AG04449 (cell line): ENCODE measurements around the gene YBX2.

Experiments
- CTCF ChIA-PET: fragments of 350-600 bp; formaldehyde crosslinking; extraction: SDS; loops from one replicate; lab custom pipeline; 2021; ENCODE audit warnings: antibody characterized with exemption; lab: Yijun Ruan, JAX
- POLR2A ChIA-PET: fragments of 400-600, 350-600 bp; formaldehyde crosslinking; extraction: SDS; loops from one replicate; lab custom pipeline; 2020; ENCODE audit warnings: antibody characterized with exemption, inconsistent platforms; lab: Yijun Ruan, JAX
- DNase-seq: peaks from one replicate; pipeline ENCODE4 v3.0.0-alpha.2; 2010; ENCODE audit warnings: low read depth, low spot score
- H3K4me3 ChIP-seq: 2 replicates; pipeline ENCODE4 v1.5.1; 2011; ENCODE audit warnings: low read depth, mild to moderate bottlenecking, control low read depth, low read length
- TF ChIP-seq, protein P1 (sequence below): IDR thresholded peaks from one replicate; pipeline ENCODE4 v1.5.1; 2011; ENCODE audit warnings: mild to moderate bottlenecking, moderate library complexity, low read length, control low read depth, inconsistent platforms; ENCODE audit not compliant: insufficient read depth; ENCODE audit errors: missing control alignments

YBX2 gene

GRCh38 chr17:7306911-7307685 is 12.7 kb upstream of the YBX2 start, which contains the start of gene EIF5A:
TSS of gene EIF5A (plus strand) at chr17:7307628. CDS start at chr17:7309636, 2,008 bp downstream.
- H3K4me3 ChIP-seq = peak within 1 kb of the TSS; percentile 92
- CTCF ChIA-PET = interaction anchor here (2.3 to 11.7 kb wide), 2 partner anchors 11 to 23 kb away, joined by 15 to 255 read pairs; partner anchors contain the start of gene SLC2A4
- peak; percentile 99 for DNase-seq
- POLR2A ChIA-PET = no interaction called here
- TF ChIP-seq, protein P1, sequence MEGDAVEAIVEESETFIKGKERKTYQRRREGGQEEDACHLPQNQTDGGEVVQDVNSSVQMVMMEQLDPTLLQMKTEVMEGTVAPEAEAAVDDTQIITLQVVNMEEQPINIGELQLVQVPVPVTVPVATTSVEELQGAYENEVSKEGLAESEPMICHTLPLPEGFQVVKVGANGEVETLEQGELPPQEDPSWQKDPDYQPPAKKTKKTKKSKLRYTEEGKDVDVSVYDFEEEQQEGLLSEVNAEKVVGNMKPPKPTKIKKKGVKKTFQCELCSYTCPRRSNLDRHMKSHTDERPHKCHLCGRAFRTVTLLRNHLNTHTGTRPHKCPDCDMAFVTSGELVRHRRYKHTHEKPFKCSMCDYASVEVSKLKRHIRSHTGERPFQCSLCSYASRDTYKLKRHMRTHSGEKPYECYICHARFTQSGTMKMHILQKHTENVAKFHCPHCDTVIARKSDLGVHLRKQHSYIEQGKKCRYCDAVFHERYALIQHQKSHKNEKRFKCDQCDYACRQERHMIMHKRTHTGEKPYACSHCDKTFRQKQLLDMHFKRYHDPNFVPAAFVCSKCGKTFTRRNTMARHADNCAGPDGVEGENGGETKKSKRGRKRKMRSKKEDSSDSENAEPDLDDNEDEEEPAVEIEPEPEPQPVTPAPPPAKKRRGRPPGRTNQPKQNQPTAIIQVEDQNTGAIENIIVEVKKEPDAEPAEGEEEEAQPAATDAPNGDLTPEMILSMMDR = no peak

GRCh38 chr17:7304179-7304578 is 9.7 kb upstream of the YBX2 start:
- CTCF ChIA-PET = interaction anchor here (1.0 to 11.7 kb wide), 2 partner anchors 20 to 256 kb away, joined by 3 to 255 read pairs; partner anchors contain the start of gene SLC2A4
- POLR2A ChIA-PET = no interaction called here
- no peak overlapping the region for H3K4me3 ChIP-seq
- TF ChIP-seq, protein P1 = no peak
- no peak for DNase-seq

- CTCF ChIA-PET = interaction anchor here (0.8 to 11.7 kb wide), 49 partner anchors 9 to 382 kb away, joined by 3 to 255 read pairs (median 5); partner anchors contain the start of genes ACADVL, ACAP1, ASGR1 and CTDNEP1
- peak overlapping the region; percentile 20 for H3K4me3 ChIP-seq
- POLR2A ChIA-PET = interaction anchor here (0.6 to 1.2 kb wide), 2 partner anchors 24 to 76 kb away, joined by 3 read pairs; no protein-coding TSS in a partner anchor
- TF ChIP-seq, protein P1 = peak; percentile 89
- DNase-seq = no peak
Measured at GRCh38 chr17:7296189-7296861, 1.9 kb upstream of the YBX2 start.

DNA sequence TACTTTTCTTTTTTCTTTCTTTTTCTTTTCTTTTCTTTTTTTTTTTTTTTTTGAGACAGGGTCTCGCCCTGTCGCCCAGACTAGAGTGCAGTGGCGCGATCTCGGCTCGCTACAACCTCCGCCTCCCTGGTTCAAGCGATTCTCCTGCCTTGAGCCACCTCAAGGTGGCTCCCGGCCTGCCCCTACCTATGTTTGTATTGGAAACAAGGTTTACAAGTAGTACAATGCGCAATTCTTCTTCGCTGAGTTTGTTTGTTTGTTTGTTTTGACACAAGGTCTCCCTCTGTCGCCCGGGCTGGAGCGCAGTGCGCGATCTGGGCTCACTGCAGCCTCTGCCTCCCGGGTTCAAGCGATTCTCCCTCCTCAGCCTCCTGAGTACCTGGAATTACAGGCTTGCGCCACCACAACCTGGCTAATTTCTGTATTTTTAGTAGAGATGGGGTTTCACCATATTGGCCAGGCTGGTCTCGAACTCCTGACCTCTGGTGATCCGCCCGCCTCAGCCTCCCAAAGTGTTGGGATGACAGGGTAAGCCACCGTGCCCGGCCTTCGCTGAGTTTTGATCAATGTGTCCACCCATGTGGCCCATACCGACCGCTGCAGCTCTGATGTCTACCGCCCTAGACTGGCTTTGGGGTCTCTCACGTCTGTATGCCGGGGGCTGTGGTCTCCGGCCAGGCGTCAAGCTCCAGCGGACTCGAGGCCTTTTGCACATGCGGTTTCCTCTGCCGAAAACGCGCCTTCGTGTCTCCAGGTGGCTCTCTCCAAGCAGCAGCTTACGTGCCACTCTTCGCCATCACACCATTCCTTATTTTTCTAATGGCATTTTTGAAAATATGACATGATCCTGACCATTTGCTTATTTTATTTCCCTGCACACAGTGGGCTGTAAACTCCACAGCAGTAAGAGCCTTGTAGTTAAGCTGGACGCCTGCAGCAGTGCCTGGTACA is 1.1 kb upstream of the YBX2 start:
- CTCF ChIA-PET = interaction anchor here (0.8 to 11.7 kb wide), 38 partner anchors 10 to 381 kb away, joined by 3 to 255 read pairs (median 5); partner anchors contain the start of genes ACADVL, ASGR1, CTDNEP1 and DLG4

GRCh38 chr17:7293816-7294613 is 424 bp downstream of the YBX2 start:
- no peak overlapping the region; the same call in 1 of the 2 replicates for H3K4me3 ChIP-seq
- DNase-seq = no peak
- ChIA-PET POLR2A (no interaction called here), CTCF (interaction anchor here (0.7 to 5.6 kb wide), 2 partner anchors 13 to 16 kb away, joined by 3 to 56 read pairs; partner anchors contain the start of gene SLC2A4)
- TF ChIP-seq, protein P1 = no peak

More for the DNA sequence above, 1.1 kb upstream of the YBX2 start:
- POLR2A ChIA-PET = no interaction called here
- TF ChIP-seq, protein P1 = no peak
- DNase-seq = no peak
- no peak overlapping the region for H3K4me3 ChIP-seq
